Breast epithelium (tissue), 3 donors: ENCODE data around the gene XYLT1.

Experiments
- CTCF ChIP-seq, 3 donors: fragments of 450-650 bp; IDR thresholded peaks; one replicate each; pipeline ENCODE4 v1.5.1; 2016 to 2017; ENCODE audit warnings: antibody characterized with exemption in 3 of 3, mild to moderate bottlenecking in 3 of 3, moderate library complexity in 3 of 3
- POLR2A ChIP-seq: fragments of 450-650 bp; IDR thresholded peaks from one replicate; pipeline ENCODE4 v1.6.1; 2016; ENCODE audit warnings: antibody characterized with exemption, mild to moderate bottlenecking, moderate library complexity

GRCh38 chr16:17176199-17176598, 294.6 kb downstream of the XYLT1 start:
- TF ChIP-seq CTCF (IDR thresholded peaks at IDR 0.05) (no peak), POLR2A (no peak)
